Measurements from ENCODE around the gene RMI1. TPM values are rescaled to one million over a fixed set of nuclear protein-coding genes. Genes with fewer than 3 reads are reported as not detected.
A peak's percentile ranks its signal among the peaks of the same experiment; 100 is the strongest.

Gene RMI1
- total and polyA plus RNA-seq, 2 of the 8 experiments (the other 6 are each of a cell fraction or from before 2014, with no cell fraction given), result 3.0 to 34.1 TPM

DNA sequence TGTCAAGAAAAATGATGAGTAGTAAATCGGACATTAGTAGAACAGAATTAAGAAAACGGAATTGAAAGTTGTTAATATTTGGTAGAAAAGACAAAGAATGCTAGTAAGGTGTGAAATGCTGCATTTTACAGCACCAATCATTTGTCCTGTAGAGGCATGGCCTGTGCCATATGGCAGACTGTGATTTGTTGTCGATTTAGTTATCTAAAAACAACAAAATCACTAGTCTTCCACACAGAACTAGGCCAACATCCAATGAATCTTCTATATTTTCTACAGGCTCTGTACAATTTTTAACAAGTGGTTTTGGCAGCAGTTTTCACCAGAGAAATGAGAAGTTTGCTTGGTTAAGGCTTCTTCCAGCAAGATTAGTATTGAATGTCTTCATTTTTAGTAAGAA lies 11.0 kb upstream of the RMI1 start:
- H3K4ac ChIP-seq (replicated peaks; ENCODE audit: insufficient read length, low read depth, low read length), result no peak overlapping the region
- no peak overlapping the region for H2AFZ ChIP-seq (ENCODE audit: low read length)
- DNase-seq (ENCODE audit: low read depth in 1 of 2, low spot score in 2 of 2), result no peak
- no peak overlapping the region for H3K14ac ChIP-seq (ENCODE audit: insufficient read length)
- H3K56ac ChIP-seq (replicated peaks; ENCODE audit: insufficient read length, low read depth, low read length), result no peak overlapping the region
- H3K23me2 ChIP-seq (ENCODE audit: low read depth, low read length), result no peaks in the 10 kb centered on the region
- H2BK120ac ChIP-seq (replicated peaks; ENCODE audit: low read depth, low read length), result no peak overlapping the region
- no peak overlapping the region for H3K9ac ChIP-seq (replicated peaks in 1 of 4; ENCODE audit: extremely low read depth in 1 of 4, low read depth in 3 of 4, low read length in 3 of 4)
- POLR2A ChIA-PET (ENCODE audit: partially characterized antibody), result interaction anchor here (0.8 to 4.8 kb wide), 4 partner anchors 9 to 24 kb away, joined by 3 to 102 read pairs (median 30); partner anchors contain the start of genes HNRNPK and RMI1
- FAIRE-seq, result no peak
- no peak overlapping the region for H2BK20ac ChIP-seq (ENCODE audit: low read length)
- CTCF ChIA-PET (ENCODE audit: partially characterized antibody), result interaction anchor here (0.6 kb wide), 1 partner anchor 203 kb away, joined by 3 read pairs; no protein-coding TSS in a partner anchor
- H3K23ac ChIP-seq (ENCODE audit: insufficient read length), result no peak overlapping the region
- TF ChIP-seq RBBP5 (IDR thresholded peaks at IDR 0.05; ENCODE audit: borderline replicate concordance, low read depth, low read length) (no peak), KDM1A (IDR thresholded peaks at IDR 0.05; ENCODE audit: borderline replicate concordance, low read length) (no peak), EGR1 (IDR thresholded peaks at IDR 0.05; ENCODE audit: borderline replicate concordance, low read depth, low read length) (no peak), RXRA (IDR thresholded peaks at IDR 0.05; ENCODE audit: insufficient read depth, low read depth, low read length) (no peak), POLR2AphosphoS5 (IDR thresholded peaks at IDR 0.05; ENCODE audit: low read depth, low read length) (peak; percentile 63)
- TF ChIP-seq, protein P1, sequence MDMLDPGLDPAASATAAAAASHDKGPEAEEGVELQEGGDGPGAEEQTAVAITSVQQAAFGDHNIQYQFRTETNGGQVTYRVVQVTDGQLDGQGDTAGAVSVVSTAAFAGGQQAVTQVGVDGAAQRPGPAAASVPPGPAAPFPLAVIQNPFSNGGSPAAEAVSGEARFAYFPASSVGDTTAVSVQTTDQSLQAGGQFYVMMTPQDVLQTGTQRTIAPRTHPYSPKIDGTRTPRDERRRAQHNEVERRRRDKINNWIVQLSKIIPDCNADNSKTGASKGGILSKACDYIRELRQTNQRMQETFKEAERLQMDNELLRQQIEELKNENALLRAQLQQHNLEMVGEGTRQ (IDR thresholded peaks at IDR 0.05; ENCODE audit: low read length), result no peak
- H4K5ac ChIP-seq (ENCODE audit: insufficient read length, low read depth, low read length), result no peak overlapping the region
- H3K4me3 ChIP-seq (ENCODE audit: extremely low read depth in 1 of 4, insufficient read depth in 2 of 4, low read depth in 3 of 4, low read length in 4 of 4), result no peak overlapping the region
- H4K91ac ChIP-seq (replicated peaks; ENCODE audit: insufficient read length, low read length), result no peak overlapping the region
- no peak overlapping the region for H2BK12ac ChIP-seq (ENCODE audit: low read depth, low read length)
- H3K9me3 ChIP-seq (ENCODE audit: insufficient read depth in 2 of 2, low read depth in 1 of 2, low read length in 1 of 2), result no peaks in the 10 kb centered on the region
- H4K8ac ChIP-seq (ENCODE audit: extremely low read depth, insufficient read depth, low read length), result no peak overlapping the region; the same call in 1 of the 2 replicates
- H3K27me3 ChIP-seq (replicated peaks in 1 of 4; ENCODE audit: control insufficient read depth in 3 of 4, extremely low read depth in 1 of 4, insufficient read depth in 3 of 4, low read length in 3 of 4), result no peaks in the 10 kb centered on the region
- H4K20me1 ChIP-seq (replicated peaks in 1 of 2; ENCODE audit: control insufficient read depth in 1 of 2, insufficient read depth in 2 of 2, low read length in 2 of 2), result peaks cover 5 to 7% of the 10 kb centered on the region in 2 experiments
- WGBS, 2 experiments (ENCODE audit: extremely low coverage in 1 of 2, insufficient coverage in 1 of 2, insufficient read length in 1 of 2, insufficient replicate concordance in 2 of 2, low coverage in 1 of 2, low lambda C conversion rate in 2 of 2, missing lambda C conversion rate in 1 of 2), result 89 to 100% methylated on average over 2 to 3 of the region's 3 CpGs
- peaks cover 3% of the 10 kb centered on the region; the same call in 1 of the 2 replicates for H3K79me1 ChIP-seq (ENCODE audit: low read depth, low read length)
- H2BK5ac ChIP-seq (ENCODE audit: low read depth, low read length), result no peak overlapping the region
- no peak overlapping the region for H3K4me2 ChIP-seq (ENCODE audit: insufficient read depth in 1 of 2, low read depth in 2 of 2, low read length in 2 of 2)
- no peak overlapping the region for H3K27ac ChIP-seq (ENCODE audit: low read depth, low read length)
- H2AK5ac ChIP-seq (ENCODE audit: low read depth, low read length), result no peak overlapping the region
- H3K36me3 ChIP-seq (ENCODE audit: control insufficient read depth in 2 of 4, insufficient read depth in 4 of 4, low read length in 3 of 4), result peaks cover 43 to 81% (median 63%) of the 10 kb centered on the region in 4 experiments
- H3K79me2 ChIP-seq (ENCODE audit: control insufficient read depth in 1 of 2, insufficient read depth in 2 of 2, low read length in 2 of 2), result peaks cover 0 to 23% of the 10 kb centered on the region in 2 experiments; a peak in 2 of 4 replicates
- H3K4me1 ChIP-seq (replicated peaks in 1 of 4; ENCODE audit: control insufficient read depth in 3 of 4, insufficient read depth in 4 of 4, low read length in 3 of 4), result no peaks in the 10 kb centered on the region
- H3K18ac ChIP-seq (ENCODE audit: extremely low read depth, low read length), result no peak overlapping the region
- no peak overlapping the region for H2BK15ac ChIP-seq (ENCODE audit: low read length)
